A549 treated with GW870086 at 1 μM for 4 hours (cell line): ENCODE results near the gene TCTA. TPM values are rescaled to one million over a fixed set of nuclear protein-coding genes. Genes with fewer than 3 reads are reported as not detected.

Experiments used
- total RNA-seq: library from RNA; stranded (reverse); fragments of 200-300 nt; extraction: Qiagen RNA extraction; gene quantifications from 5 replicates; pipeline ENCODE4 v1.2.3, GENCODE V29; 2022; ENCODE audit warnings: low read depth

Gene TCTA, protein sequence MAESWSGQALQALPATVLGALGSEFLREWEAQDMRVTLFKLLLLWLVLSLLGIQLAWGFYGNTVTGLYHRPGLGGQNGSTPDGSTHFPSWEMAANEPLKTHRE
- 20.6 to 24.3 TPM (median 22.0 TPM) in 5 replicates for total RNA-seq

GRCh38 chr3:49411968-49412631 lies at the start of gene TCTA, which contains the start of gene RHOA:
TSS of gene TCTA (plus strand) at chr3:49412423. CDS start at chr3:49412427, 4 bp downstream.
TSS of gene RHOA (minus strand) at chr3:49411976. CDS start at chr3:49375589, 36,387 bp downstream.

DNA sequence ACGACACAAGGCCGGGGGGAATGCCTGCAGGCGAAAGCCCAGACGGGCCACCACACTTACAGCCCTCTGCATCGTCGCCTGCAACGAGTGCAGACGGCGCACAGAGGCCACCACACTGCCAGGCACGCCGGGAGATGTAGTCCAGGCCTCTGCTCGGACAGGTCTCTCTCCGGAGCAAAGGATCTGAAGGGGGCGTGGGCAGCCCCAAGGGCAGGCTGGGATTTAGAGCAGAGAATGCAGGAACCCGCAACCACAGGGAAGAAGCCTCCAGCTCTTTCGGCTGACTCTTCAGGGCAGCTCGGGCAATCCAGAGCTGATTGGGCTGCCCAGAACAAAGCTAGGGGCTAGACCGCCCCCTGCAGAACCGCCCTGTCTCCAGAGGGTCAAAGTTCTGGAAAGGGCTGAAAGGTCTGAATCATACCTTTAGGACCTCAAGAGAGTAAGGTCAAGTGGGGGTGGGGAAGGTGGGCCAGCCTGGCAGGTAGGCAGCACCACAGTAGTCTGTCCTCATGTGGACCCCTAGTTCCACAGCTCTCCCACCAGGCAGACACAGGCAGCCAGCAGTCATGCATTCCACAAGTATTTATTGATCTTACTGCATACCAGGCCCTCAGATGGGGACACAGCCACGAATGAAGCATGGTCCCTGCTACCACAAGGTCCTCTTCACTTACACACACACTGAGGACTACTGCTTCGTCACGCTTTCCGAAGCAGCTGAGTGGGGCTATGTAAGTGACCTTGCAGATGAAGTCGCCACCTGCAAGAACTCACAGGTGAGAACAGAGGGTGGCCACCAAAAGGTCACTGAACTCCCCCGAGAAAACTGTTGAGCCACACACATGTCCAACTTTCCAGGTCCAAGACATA lies 10.4 kb downstream of the TCTA start, which contains the start of gene AMT:
Gene AMT, minus strand, starts transcription at position 95 of the 870 bp plus-strand sequence. Its CDS starts 23 bp downstream, at position 72.

Other genes with a start within 250 kb of the TCTA start
- gene CCDC71, start 246.1 kb upstream of the TCTA start, total RNA-seq = 11.0 to 14.9 TPM (median 12.2 TPM) in 5 replicates
- 4.6 to 6.7 TPM (median 4.9 TPM) in 5 replicates for gene KLHDC8B, start 240.8 kb upstream of the TCTA start, total RNA-seq
- gene C3orf62, start 135.2 kb upstream of the TCTA start, total RNA-seq = 1.5 to 2.1 TPM (median 1.8 TPM) in 5 replicates
- gene USP4, start 72.4 kb upstream of the TCTA start, total RNA-seq = 11.7 to 14.8 TPM (median 14.7 TPM) in 5 replicates
- 277 to 306 TPM (median 292 TPM) in 5 replicates for gene GPX1, start 54.1 kb upstream of the TCTA start, total RNA-seq
- gene RHOA, start 447 bp upstream of the TCTA start, total RNA-seq = 453 to 522 TPM (median 468 TPM) in 5 replicates
- gene AMT, start 10.1 kb downstream of the TCTA start, total RNA-seq = 0.19 to 0.60 TPM (median 0.42 TPM) in 5 replicates
- gene NICN1, start 16.9 kb downstream of the TCTA start, total RNA-seq = 5.1 to 7.0 TPM (median 6.2 TPM) in 5 replicates
- 45.8 to 67.0 TPM (median 60.6 TPM) in 5 replicates for gene DAG1, start 57.8 kb downstream of the TCTA start, total RNA-seq
- 0.05 to 0.22 TPM (median 0.15 TPM) in 5 replicates for gene BSN, start 142.1 kb downstream of the TCTA start, total RNA-seq